Stimulated activated naive B cell treated with anti-CD40 and anti-IgM and Interleukin-4, amounts not matched to agents 10 μg/mL and 1 μg/mL and 100 μg/mL, for 72 hours (primary cell): ENCODE measurements around the gene SEPTIN11.
A peak's percentile ranks its signal among the peaks of the same experiment; 100 is the strongest.
"Not testable (repeated sequence)": the region's sequence is repeated elsewhere in the genome, so short reads cannot be mapped to it uniquely, and the experiment has no call there.

Experiments
- ATAC-seq, 2 donors: fragments of 150-1000 bp; cut with Tn5 transposase; replicated peaks; 2 replicates each; pipeline ENCODE4 v1.10.0; 2021; ENCODE audit warnings: moderate library complexity in 1 of 2
- DNase-seq: peaks from one replicate; pipeline ENCODE4 v3.0.0; 2021
- H3K27ac Mint-ChIP-seq: one replicate; pipeline ENCODE4 v1.8.0; 2022; ENCODE audit warnings: mild to moderate bottlenecking, mixed read lengths
- H3K27me3 Mint-ChIP-seq, 2 donors: one replicate each; pipeline ENCODE4 v1.8.0; 2022; ENCODE audit warnings: mixed read lengths in 2 of 2
- H3K36me3 Mint-ChIP-seq, 2 donors: one replicate each; pipeline ENCODE4 v1.8.0; 2022; ENCODE audit warnings: mixed read lengths in 2 of 2, mild to moderate bottlenecking in 1 of 2
- H3K4me1 Mint-ChIP-seq, 2 donors: one replicate each; pipeline ENCODE4 v1.8.0; 2022; ENCODE audit warnings: mixed read lengths in 2 of 2, mild to moderate bottlenecking in 1 of 2
- H3K4me3 Mint-ChIP-seq, 2 donors: one replicate each; pipeline ENCODE4 v1.8.0; 2022; ENCODE audit warnings: mild to moderate bottlenecking in 2 of 2, mixed read lengths in 2 of 2, moderate library complexity in 1 of 2
- H3K9me3 Mint-ChIP-seq, 2 donors: one replicate each; pipeline ENCODE4 v1.8.0; 2022; ENCODE audit warnings: mixed read lengths in 2 of 2, mild to moderate bottlenecking in 1 of 2

SEPTIN11 gene

GRCh38 chr4:76958891-76959290 lies 9.3 kb downstream of the SEPTIN11 start:
- no peaks in the 10 kb centered on the region for H3K9me3 Mint-ChIP-seq
- ATAC-seq: no peak
- no peak overlapping the region for H3K4me3 Mint-ChIP-seq
- no peak overlapping the region for H3K27ac Mint-ChIP-seq
- no peak for DNase-seq
- peaks cover 0 to 3% of the 10 kb centered on the region in 2 donors for H3K4me1 Mint-ChIP-seq
- peaks cover 0 to 5% of the 10 kb centered on the region in 2 donors for H3K27me3 Mint-ChIP-seq
- H3K36me3 Mint-ChIP-seq: peaks cover 6 to 22% of the 10 kb centered on the region in 2 donors

- peaks cover 0 to 3% of the 10 kb centered on the region in 2 donors for H3K4me1 Mint-ChIP-seq
- ATAC-seq: peak; percentile 25 to 27
- H3K27ac Mint-ChIP-seq: no peak overlapping the region
These were observed 10.5 kb downstream of the SEPTIN11 start for GRCh38 chr4:76960014-76960413.

GRCh38 chr4:76962406-76963130 lies 13.0 kb downstream of the SEPTIN11 start:
- DNase-seq: no peak
- H3K36me3 Mint-ChIP-seq: peaks cover 4 to 18% of the 10 kb centered on the region in 2 donors
- no peaks in the 10 kb centered on the region for H3K27me3 Mint-ChIP-seq
- no peak overlapping the region for H3K4me3 Mint-ChIP-seq
- no peak for ATAC-seq
- peaks cover 2 to 4% of the 10 kb centered on the region in 2 donors for H3K9me3 Mint-ChIP-seq
- peaks cover 0 to 3% of the 10 kb centered on the region in 2 donors for H3K4me1 Mint-ChIP-seq
- no peak overlapping the region for H3K27ac Mint-ChIP-seq

More at GRCh38 chr4:76960014-76960413, 10.5 kb downstream of the SEPTIN11 start:
- Mint-ChIP-seq H3K4me3 (no peak overlapping the region), H3K36me3 (peaks cover 8 to 24% of the 10 kb centered on the region in 2 donors), H3K27me3 (peaks cover 0 to 4% of the 10 kb centered on the region in 2 donors), H3K9me3 (peaks cover 2 to 4% of the 10 kb centered on the region in 2 donors)
- no peak for DNase-seq

- DNase-seq (no peak), ATAC-seq (no peak)
- peaks cover 4 to 14% of the 10 kb centered on the region in 2 donors for H3K36me3 Mint-ChIP-seq
- H3K27me3 Mint-ChIP-seq: no peaks in the 10 kb centered on the region
- no peak overlapping the region for H3K27ac Mint-ChIP-seq
- H3K4me1 Mint-ChIP-seq: peaks cover 0 to under 1% of the 10 kb centered on the region in 2 donors
- no peak overlapping the region for H3K4me3 Mint-ChIP-seq
- H3K9me3 Mint-ChIP-seq: peaks cover 2 to 4% of the 10 kb centered on the region in 2 donors
These were observed 13.7 kb downstream of the SEPTIN11 start for GRCh38 chr4:76963131-76963750.

GRCh38 chr4:76963927-76964326 lies 14.4 kb downstream of the SEPTIN11 start:
- H3K27ac Mint-ChIP-seq: peak overlapping the region; percentile 4
- H3K9me3 Mint-ChIP-seq: not testable (repeated sequence)

GRCh38 chr4:76964769-76965168 lies 15.2 kb downstream of the SEPTIN11 start:
- DNase-seq (no peak), ATAC-seq (no peak)
- Mint-ChIP-seq H3K27ac (no peak overlapping the region), H3K4me3 (no peak overlapping the region), H3K9me3 (peaks cover 2 to 4% of the 10 kb centered on the region in 2 donors), H3K27me3 (no peaks in the 10 kb centered on the region), H3K36me3 (peaks cover 4 to 13% of the 10 kb centered on the region in 2 donors), H3K4me1 (no peaks in the 10 kb centered on the region)

More at GRCh38 chr4:76963927-76964326, 14.4 kb downstream of the SEPTIN11 start:
- ATAC-seq, H3K4me3 Mint-ChIP-seq, DNase-seq, H3K4me1 Mint-ChIP-seq, H3K27me3 Mint-ChIP-seq: not testable (repeated sequence)
- peaks cover 4 to 13% of the 10 kb centered on the region in 2 donors for H3K36me3 Mint-ChIP-seq

GRCh38 chr4:76965866-76966579 lies 16.5 kb downstream of the SEPTIN11 start:
- Mint-ChIP-seq H3K9me3 (peaks cover 2 to 4% of the 10 kb centered on the region in 2 donors), H3K4me1 (peaks cover 0 to 2% of the 10 kb centered on the region in 2 donors), H3K36me3 (peaks cover 4 to 11% of the 10 kb centered on the region in 2 donors), H3K4me3 (no peak overlapping the region), H3K27me3 (no peaks in the 10 kb centered on the region), H3K27ac (no peak overlapping the region)
- ATAC-seq (no peak), DNase-seq (no peak)

GRCh38 chr4:76968937-76969336 lies 19.4 kb downstream of the SEPTIN11 start:
- Mint-ChIP-seq H3K36me3 (peaks cover 6 to 14% of the 10 kb centered on the region in 2 donors), H3K9me3 (peaks cover 2 to 4% of the 10 kb centered on the region in 2 donors), H3K27ac (no peak overlapping the region), H3K4me3 (no peak overlapping the region), H3K4me1 (peaks cover 0 to 2% of the 10 kb centered on the region in 2 donors), H3K27me3 (no peaks in the 10 kb centered on the region)
- ATAC-seq: no peak
- DNase-seq: no peak

GRCh38 chr4:76969495-76969894 lies 19.9 kb downstream of the SEPTIN11 start:
- Mint-ChIP-seq H3K4me1 (peaks cover 0 to 2% of the 10 kb centered on the region in 2 donors), H3K27me3 (no peaks in the 10 kb centered on the region), H3K9me3 (no peaks in the 10 kb centered on the region), H3K4me3 (no peak overlapping the region), H3K27ac (no peak overlapping the region), H3K36me3 (peaks cover 4 to 9% of the 10 kb centered on the region in 2 donors)
- DNase-seq: no peak
- ATAC-seq: no peak

GRCh38 chr4:76969941-76970529 lies 20.5 kb downstream of the SEPTIN11 start:
- H3K36me3 Mint-ChIP-seq: peaks cover 5 to 9% of the 10 kb centered on the region in 2 donors
- no peak for ATAC-seq
- H3K27ac Mint-ChIP-seq: no peak overlapping the region
- no peaks in the 10 kb centered on the region for H3K9me3 Mint-ChIP-seq
- H3K27me3 Mint-ChIP-seq: no peaks in the 10 kb centered on the region
- no peak for DNase-seq
- peaks cover 0 to 2% of the 10 kb centered on the region in 2 donors for H3K4me1 Mint-ChIP-seq
- no peak overlapping the region for H3K4me3 Mint-ChIP-seq

GRCh38 chr4:76972306-76972705 lies 22.8 kb downstream of the SEPTIN11 start:
- Mint-ChIP-seq H3K4me1 (peaks cover 0 to 2% of the 10 kb centered on the region in 2 donors), H3K4me3 (no peak overlapping the region), H3K36me3 (peaks cover 3 to 6% of the 10 kb centered on the region in 2 donors), H3K27me3 (no peaks in the 10 kb centered on the region), H3K27ac (no peak overlapping the region), H3K9me3 (no peaks in the 10 kb centered on the region)
- DNase-seq: no peak
- ATAC-seq: no peak

GRCh38 chr4:76974150-76974549 lies 24.6 kb downstream of the SEPTIN11 start:
- ATAC-seq (no peak), DNase-seq (no peak)
- peaks cover 0 to 2% of the 10 kb centered on the region in 2 donors for H3K4me1 Mint-ChIP-seq
- H3K27ac Mint-ChIP-seq: no peak overlapping the region
- no peak overlapping the region for H3K4me3 Mint-ChIP-seq
- peaks cover 7 to 11% of the 10 kb centered on the region in 2 donors for H3K36me3 Mint-ChIP-seq
- no peaks in the 10 kb centered on the region for H3K9me3 Mint-ChIP-seq
- H3K27me3 Mint-ChIP-seq: no peaks in the 10 kb centered on the region

GRCh38 chr4:76977113-76977512 lies 27.6 kb downstream of the SEPTIN11 start:
- ATAC-seq (no peak), DNase-seq (no peak)
- Mint-ChIP-seq H3K27ac (no peak overlapping the region), H3K36me3 (peaks cover 7 to 9% of the 10 kb centered on the region in 2 donors), H3K27me3 (no peaks in the 10 kb centered on the region), H3K4me3 (no peak overlapping the region), H3K4me1 (peaks cover 5 to 7% of the 10 kb centered on the region in 2 donors), H3K9me3 (no peaks in the 10 kb centered on the region)

GRCh38 chr4:76977736-76978350 lies 28.3 kb downstream of the SEPTIN11 start:
- no peak overlapping the region for H3K27ac Mint-ChIP-seq
- H3K4me3 Mint-ChIP-seq: no peak overlapping the region
- no peaks in the 10 kb centered on the region for H3K27me3 Mint-ChIP-seq
- DNase-seq (no peak), ATAC-seq (no peak)
- peaks cover 7 to 12% of the 10 kb centered on the region in 2 donors for H3K36me3 Mint-ChIP-seq
- H3K9me3 Mint-ChIP-seq: no peaks in the 10 kb centered on the region
- peaks cover 5 to 11% of the 10 kb centered on the region in 2 donors for H3K4me1 Mint-ChIP-seq
